ENCODE data around the gene TMEM186. TPM values are rescaled to one million over a fixed set of nuclear protein-coding genes. Genes with fewer than 3 reads are reported as not detected.

TMEM186 gene, protein sequence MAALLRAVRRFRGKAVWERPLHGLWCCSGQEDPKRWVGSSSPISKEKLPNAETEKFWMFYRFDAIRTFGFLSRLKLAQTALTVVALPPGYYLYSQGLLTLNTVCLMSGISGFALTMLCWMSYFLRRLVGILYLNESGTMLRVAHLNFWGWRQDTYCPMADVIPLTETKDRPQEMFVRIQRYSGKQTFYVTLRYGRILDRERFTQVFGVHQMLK
- total RNA-seq = 7.6 and 8.0 TPM in 2 replicates

GRCh38 chr16:8797364-8798173, at the start of gene TMEM186, which contains the start of gene PMM2:
TSS of gene TMEM186 (minus strand) at chr16:8797639. CDS start at chr16:8797614, 25 bp downstream.
TSS of gene PMM2 (plus strand) at chr16:8797839. CDS start at chr16:8797883, 44 bp downstream.

Other genes with a start within 250 kb of the TMEM186 start
- gene TMEM114, start 207.1 kb downstream of the TMEM186 start, total RNA-seq = not detected in 2 replicates
- gene METTL22, start 175.9 kb downstream of the TMEM186 start, total RNA-seq = 29.8 and 31.4 TPM in 2 replicates
- 1.2 and 1.3 TPM in 2 replicates for gene ABAT, start 123.0 kb downstream of the TMEM186 start, total RNA-seq
- gene PMM2, start 200 bp upstream of the TMEM186 start, total RNA-seq = 20.5 and 26.2 TPM in 2 replicates
- 195 and 221 TPM in 2 replicates for gene CARHSP1, start 71.4 kb upstream of the TMEM186 start, total RNA-seq
- gene LITAFD, start 84.7 kb upstream of the TMEM186 start, total RNA-seq = not detected in 2 replicates
- 32.6 and 41.7 TPM in 2 replicates for gene USP7, start 166.3 kb upstream of the TMEM186 start, total RNA-seq